Trophoblast cell (in vitro differentiated cells and primary cell): Measurements from ENCODE around the gene EEIG2.

ENCODE experiments used
- DNase-seq, 2 donors: peaks; one replicate each; pipeline ENCODE4 v3.0.0-alpha.2; 2016
- H2AFZ ChIP-seq: 2 replicates; pipeline ENCODE4 v1.6.1; 2013; ENCODE audit warnings: low read length, moderate library complexity, mild to moderate bottlenecking; ENCODE audit not compliant: insufficient read depth, poor library complexity
- H2AK5ac ChIP-seq: 2 replicates; pipeline ENCODE4 v1.6.1; 2013; ENCODE audit warnings: mild to moderate bottlenecking, low read length
- H2BK120ac ChIP-seq: 2 replicates; pipeline ENCODE4 v1.6.1; 2013; ENCODE audit warnings: low read length, mild to moderate bottlenecking, moderate library complexity; ENCODE audit not compliant: insufficient read depth, poor library complexity
- H2BK12ac ChIP-seq: 2 replicates; pipeline ENCODE4 v1.6.1; 2013; ENCODE audit warnings: mild to moderate bottlenecking, low read length, moderate library complexity
- H2BK5ac ChIP-seq: 2 replicates; pipeline ENCODE4 v1.6.1; 2013; ENCODE audit warnings: low read length, low read depth, moderate library complexity, mild to moderate bottlenecking; ENCODE audit not compliant: poor library complexity
- H3K14ac ChIP-seq: 2 replicates; pipeline ENCODE4 v1.6.1; 2013; ENCODE audit warnings: mild to moderate bottlenecking, low read length
- H3K18ac ChIP-seq: 2 replicates; pipeline ENCODE4 v1.6.1; 2013; ENCODE audit warnings: mild to moderate bottlenecking, low read length
- H3K23ac ChIP-seq: 2 replicates; pipeline ENCODE4 v1.6.1; 2013; ENCODE audit warnings: low read length
- H3K27ac ChIP-seq: 2 replicates; pipeline ENCODE4 v1.5.1; 2013; ENCODE audit warnings: low read depth, mild to moderate bottlenecking, inconsistent platforms, low read length, moderate library complexity
- H3K27me3 ChIP-seq: 2 replicates; pipeline ENCODE4 v1.6.1; 2013; ENCODE audit warnings: inconsistent platforms, mild to moderate bottlenecking, low read length, moderate library complexity; ENCODE audit not compliant: insufficient read depth
- H3K36me3 ChIP-seq, 2 experiments: 1 replicate in 1 of 2; 2 replicates in 1 of 2; pipeline ENCODE4 v1.6.1; 2013; ENCODE audit warnings: low read length in 2 of 2, mild to moderate bottlenecking in 2 of 2, moderate library complexity in 1 of 2; ENCODE audit not compliant: insufficient read depth in 2 of 2, control insufficient read depth in 1 of 2
- H3K4ac ChIP-seq: 2 replicates; pipeline ENCODE4 v1.6.1; 2013; ENCODE audit warnings: low read depth, mild to moderate bottlenecking, low read length, moderate library complexity
- H3K4me1 ChIP-seq, 2 experiments: 1 replicate in 1 of 2; 2 replicates in 1 of 2; pipeline ENCODE4 v1.6.1; 2013; ENCODE audit warnings: low read length in 2 of 2, mild to moderate bottlenecking in 2 of 2, moderate library complexity in 1 of 2; ENCODE audit not compliant: insufficient read depth in 2 of 2, control insufficient read depth in 1 of 2
- H3K4me2 ChIP-seq: 2 replicates; pipeline ENCODE4 v1.6.1; 2013; ENCODE audit warnings: inconsistent platforms, mild to moderate bottlenecking, low read length, moderate library complexity
- H3K4me3 ChIP-seq: 2 replicates; pipeline ENCODE4 v1.5.1; 2013; ENCODE audit warnings: mild to moderate bottlenecking, low read depth, low read length, inconsistent platforms
- H3K79me1 ChIP-seq: one replicate; pipeline ENCODE4 v1.6.1; 2013; ENCODE audit warnings: low read length
- H3K79me2 ChIP-seq: 2 replicates; pipeline ENCODE4 v1.6.1; 2013; ENCODE audit warnings: low read length, mild to moderate bottlenecking; ENCODE audit not compliant: control insufficient read depth, insufficient read depth, poor library complexity
- H3K9ac ChIP-seq: 2 replicates; pipeline ENCODE4 v1.6.1; 2013; ENCODE audit warnings: mild to moderate bottlenecking, low read length
- H3K9me3 ChIP-seq: 2 replicates; pipeline ENCODE4 v1.6.1; 2013; ENCODE audit warnings: low read depth, mild to moderate bottlenecking, control low read depth, inconsistent platforms, low read length; ENCODE audit not compliant: insufficient read depth
- H4K12ac ChIP-seq: 2 replicates; pipeline ENCODE4 v1.6.1; 2013; ENCODE audit warnings: low read depth, mild to moderate bottlenecking, low read length, moderate library complexity
- H4K8ac ChIP-seq: 2 replicates; pipeline ENCODE4 v1.6.1; 2013; ENCODE audit warnings: low read depth, mild to moderate bottlenecking, low read length, moderate library complexity
- H4K91ac ChIP-seq: one replicate; pipeline ENCODE4 v1.6.1; 2013; ENCODE audit warnings: low read depth, mild to moderate bottlenecking, low read length, moderate library complexity
- WGBS: extraction: QIAGEN DNeasy Blood & Tissue Kit; methylation state at CpG from one replicate; pipeline ENCODE4 v1.1.7; 2013; ENCODE audit warnings: missing lambda C conversion rate; ENCODE audit not compliant: insufficient read length, insufficient coverage; ENCODE audit errors: extremely low coverage; 5-methylcytosine and 5-hydroxymethylcytosine counted together

EEIG2 gene

DNA sequence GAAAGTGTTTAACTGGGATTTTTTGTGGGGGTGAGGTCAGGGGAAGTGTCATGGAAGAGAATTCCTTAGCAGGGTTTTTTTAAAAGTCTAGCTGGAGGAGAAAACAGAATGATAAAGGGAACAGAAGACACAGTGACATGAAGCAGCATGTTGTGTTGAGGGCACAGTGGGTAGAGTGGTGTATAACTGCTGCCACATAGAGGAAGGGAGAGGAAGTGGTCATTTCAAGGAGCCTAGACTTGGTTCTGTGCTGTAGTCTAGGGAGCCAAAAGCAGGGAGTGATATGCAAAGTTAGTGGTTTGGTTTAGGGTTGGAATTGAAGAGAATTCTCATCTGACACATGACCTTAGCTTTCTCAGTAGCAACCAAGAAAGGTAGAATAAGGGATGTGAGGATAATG lies 10.2 kb downstream of the EEIG2 start:
- no peak overlapping the region for H3K27ac ChIP-seq

DNA sequence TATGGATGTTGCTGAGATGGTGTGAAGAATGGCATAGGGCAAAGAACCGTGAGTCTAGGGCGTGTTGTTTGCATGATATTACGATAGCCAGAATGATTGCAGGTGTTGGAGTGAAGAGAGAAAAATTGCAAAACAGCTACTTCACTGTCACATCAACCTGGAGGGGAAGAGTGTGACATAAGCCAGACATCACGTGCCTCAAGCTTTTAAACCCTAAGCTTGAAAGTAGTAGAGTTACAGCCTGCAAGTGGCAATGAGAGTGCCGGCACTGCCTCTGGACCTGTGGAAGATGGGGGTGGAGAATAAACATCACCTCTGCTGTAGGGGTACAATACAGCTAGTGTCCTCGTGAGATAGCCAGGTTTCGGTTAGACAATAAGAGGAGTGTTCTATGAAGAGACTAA lies 11.1 kb downstream of the EEIG2 start:
- Histone ChIP-seq H3K79me2 (no peaks in the 10 kb centered on the region), H2BK5ac (no peak overlapping the region), H3K9ac (no peak overlapping the region), H4K12ac (no peak overlapping the region), H3K4me1 (peaks cover 4 to 5% of the 10 kb centered on the region in 2 experiments), H2BK12ac (no peak overlapping the region), H3K4ac (no peak overlapping the region), H3K27ac (no peak overlapping the region), H3K4me2 (no peak overlapping the region), H3K23ac (no peak overlapping the region), H3K79me1 (no peaks in the 10 kb centered on the region), H3K27me3 (no peaks in the 10 kb centered on the region), H3K14ac (no peak overlapping the region), H2BK120ac (no peak overlapping the region), H2AK5ac (no peak overlapping the region), H2AFZ (no peak overlapping the region), H3K9me3 (no peaks in the 10 kb centered on the region), H3K36me3 (no peaks in the 10 kb centered on the region), H3K4me3 (no peak overlapping the region), H3K18ac (no peak overlapping the region), H4K91ac (no peak overlapping the region), H4K8ac (no peak overlapping the region)
- WGBS: no CpG with 5 or more reads among the region's 7 CpGs
- DNase-seq: no peak

More for the DNA sequence above, 10.2 kb downstream of the EEIG2 start:
- Histone ChIP-seq H3K18ac (no peak overlapping the region), H3K79me2 (no peaks in the 10 kb centered on the region), H2BK120ac (no peak overlapping the region), H3K79me1 (no peaks in the 10 kb centered on the region), H2AFZ (no peak overlapping the region), H3K4me3 (no peak overlapping the region), H3K9ac (no peak overlapping the region), H3K4ac (no peak overlapping the region), H3K4me2 (no peak overlapping the region), H3K23ac (no peak overlapping the region), H2BK5ac (no peak overlapping the region), H3K4me1 (peaks cover 4 to 5% of the 10 kb centered on the region in 2 experiments), H4K8ac (no peak overlapping the region), H4K12ac (no peak overlapping the region), H2BK12ac (no peak overlapping the region), H3K14ac (no peak overlapping the region), H3K9me3 (no peaks in the 10 kb centered on the region), H3K27me3 (no peaks in the 10 kb centered on the region), H3K36me3 (no peaks in the 10 kb centered on the region), H2AK5ac (no peak overlapping the region), H4K91ac (no peak overlapping the region)
- peak in 1 of 2 donors; percentile 10 for DNase-seq

- WGBS: no CpG with 5 or more reads among the region's 5 CpGs
- Histone ChIP-seq H3K4ac (no peak overlapping the region), H4K12ac (no peak overlapping the region), H3K4me2 (no peak overlapping the region), H3K18ac (no peak overlapping the region), H2BK12ac (no peak overlapping the region), H4K91ac (no peak overlapping the region), H3K79me2 (no peaks in the 10 kb centered on the region), H2BK120ac (no peak overlapping the region), H3K27me3 (no peaks in the 10 kb centered on the region), H2BK5ac (no peak overlapping the region), H2AK5ac (no peak overlapping the region), H3K27ac (no peak overlapping the region), H3K4me1 (peaks cover 4 to 5% of the 10 kb centered on the region in 2 experiments), H3K14ac (no peak overlapping the region), H3K4me3 (no peak overlapping the region), H3K9me3 (no peaks in the 10 kb centered on the region), H3K79me1 (no peaks in the 10 kb centered on the region), H3K23ac (no peak overlapping the region), H2AFZ (no peak overlapping the region), H4K8ac (no peak overlapping the region), H3K36me3 (no peaks in the 10 kb centered on the region), H3K9ac (no peak overlapping the region)
- no peak for DNase-seq
These were observed 12.3 kb downstream of the EEIG2 start for GRCh38 chr1:108572182-108572581.

DNA sequence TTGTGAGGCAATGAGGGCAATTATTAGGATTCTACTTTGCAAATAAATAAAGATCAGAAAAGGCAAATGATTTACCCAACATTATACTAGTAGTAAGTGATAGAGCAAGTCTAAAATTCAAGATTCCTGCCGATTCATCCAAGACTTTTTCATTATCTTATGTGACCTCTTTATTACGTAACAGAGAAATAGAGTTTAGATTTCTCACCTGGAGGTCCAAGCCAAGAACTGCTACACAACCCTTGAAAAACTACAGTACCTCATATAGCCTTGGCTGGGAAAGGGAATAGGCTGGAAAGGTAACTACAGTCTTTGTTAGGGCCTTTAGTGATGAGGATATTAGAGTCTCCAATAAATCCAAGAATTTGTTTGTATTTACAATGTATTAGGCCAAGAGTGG lies 13.3 kb downstream of the EEIG2 start:
- Histone ChIP-seq H3K27ac (no peak overlapping the region), H2BK5ac (no peak overlapping the region), H3K4ac (no peak overlapping the region), H3K4me1 (peaks cover 4 to 5% of the 10 kb centered on the region in 2 experiments), H3K36me3 (no peaks in the 10 kb centered on the region), H2AFZ (no peak overlapping the region), H3K27me3 (no peaks in the 10 kb centered on the region), H3K14ac (no peak overlapping the region), H2BK12ac (no peak overlapping the region), H3K23ac (no peak overlapping the region), H3K9me3 (no peaks in the 10 kb centered on the region), H2BK120ac (no peak overlapping the region), H3K79me1 (no peaks in the 10 kb centered on the region), H3K9ac (no peak overlapping the region), H4K12ac (no peak overlapping the region), H4K91ac (no peak overlapping the region), H4K8ac (no peak overlapping the region), H3K18ac (no peak overlapping the region), H3K79me2 (no peaks in the 10 kb centered on the region), H3K4me3 (no peak overlapping the region), H3K4me2 (no peak overlapping the region), H2AK5ac (no peak overlapping the region)
- no peak for DNase-seq
- WGBS: no CpG with 5 or more reads among the region's 2 CpGs
